RWPE1 (cell line): ENCODE measurements around the gene TARP.

Experiments used
- CTCF ChIA-PET: fragments of 350-600 bp; sonication (Branson Sonifier 250); formaldehyde crosslinking; extraction: SDS; loops from one replicate; lab custom pipeline; 2021; lab: Yijun Ruan, JAX
- POLR2A ChIA-PET: fragments of 400-600 bp; formaldehyde crosslinking; extraction: SDS; loops from one replicate; lab custom pipeline; 2020; ENCODE audit warnings: antibody characterized with exemption; ENCODE audit not compliant: low non-redundant PET; lab: Yijun Ruan, JAX
- DNase-seq: peaks from one replicate; pipeline ENCODE4 v3.0.0; 2012; ENCODE audit warnings: low spot score
- H3K27ac ChIP-seq: fragments of 450-650 bp; 2 replicates; pipeline ENCODE4 v1.5.1; 2017
- CTCF ChIP-seq: fragments of 450-650 bp; conservative IDR thresholded peaks from 2 replicates; pipeline ENCODE4 v1.5.1; 2017; ENCODE audit warnings: low read depth, mild to moderate bottlenecking

Gene TARP

GRCh38 chr7:38224392-38224791 lies 49.0 kb downstream of the TARP start:
- ChIA-PET CTCF (interaction anchor here (0.6 kb wide), 1 partner anchor 120 kb away, joined by 4 read pairs; no protein-coding TSS in a partner anchor), POLR2A (no interaction called here)
- TF ChIP-seq CTCF = no peak
- DNase-seq = no peak
- H3K27ac ChIP-seq = no peak overlapping the region

GRCh38 chr7:38223306-38223705 lies 50.1 kb downstream of the TARP start:
- no peak for DNase-seq
- ChIA-PET POLR2A (no interaction called here), CTCF (interaction anchor here (0.6 to 1.6 kb wide), 6 partner anchors 105 to 306 kb away, joined by 3 to 13 read pairs (median 4); no protein-coding TSS in a partner anchor)
- H3K27ac ChIP-seq = no peak overlapping the region
- TF ChIP-seq CTCF = no peak

GRCh38 chr7:38222481-38223096 lies 50.8 kb downstream of the TARP start:
- ChIA-PET CTCF (interaction anchor here (0.5 to 1.6 kb wide), 6 partner anchors 25 to 1541 kb away, joined by 3 to 13 read pairs (median 4); no protein-coding TSS in a partner anchor), POLR2A (no interaction called here)
- peak; percentile 61 for DNase-seq
- H3K27ac ChIP-seq = no peak overlapping the region
- peak; percentile 96 for TF ChIP-seq CTCF

GRCh38 chr7:38220452-38220851 lies 53.0 kb downstream of the TARP start:
- H3K27ac ChIP-seq = no peak overlapping the region
- TF ChIP-seq CTCF = no peak
- DNase-seq = no peak
- CTCF ChIA-PET = no interaction called here
- POLR2A ChIA-PET = no interaction called here

GRCh38 chr7:38217672-38218071 lies 55.8 kb downstream of the TARP start:
- no peak overlapping the region for H3K27ac ChIP-seq
- TF ChIP-seq CTCF = no peak
- CTCF ChIA-PET = no interaction called here
- POLR2A ChIA-PET = no interaction called here
- no peak for DNase-seq

- POLR2A ChIA-PET = no interaction called here
- H3K27ac ChIP-seq = no peak overlapping the region
- CTCF ChIA-PET = interaction anchor here (0.6 to 2.0 kb wide), 10 partner anchors 11 to 762 kb away, joined by 3 to 8 read pairs (median 3); no protein-coding TSS in a partner anchor
- TF ChIP-seq CTCF = peak; percentile 78
- peak; percentile 57 for DNase-seq
Observed at GRCh38 chr7:38215735-38216670, 57.4 kb downstream of the TARP start.
